ENCODE data around the gene GZMM.
A peak's percentile ranks its signal among the peaks of the same experiment; 100 is the strongest.
"Not testable (repeated sequence)": the region's sequence is repeated elsewhere in the genome, so short reads cannot be mapped to it uniquely, and the experiment has no call there.

GZMM gene

GRCh38 chr19:583968-584239, 40.1 kb downstream of the GZMM start:
- DNase-seq = no peak

- peak; percentile 50 for DNase-seq
These were observed 40.6 kb downstream of the GZMM start for GRCh38 chr19:584240-585001.

DNA sequence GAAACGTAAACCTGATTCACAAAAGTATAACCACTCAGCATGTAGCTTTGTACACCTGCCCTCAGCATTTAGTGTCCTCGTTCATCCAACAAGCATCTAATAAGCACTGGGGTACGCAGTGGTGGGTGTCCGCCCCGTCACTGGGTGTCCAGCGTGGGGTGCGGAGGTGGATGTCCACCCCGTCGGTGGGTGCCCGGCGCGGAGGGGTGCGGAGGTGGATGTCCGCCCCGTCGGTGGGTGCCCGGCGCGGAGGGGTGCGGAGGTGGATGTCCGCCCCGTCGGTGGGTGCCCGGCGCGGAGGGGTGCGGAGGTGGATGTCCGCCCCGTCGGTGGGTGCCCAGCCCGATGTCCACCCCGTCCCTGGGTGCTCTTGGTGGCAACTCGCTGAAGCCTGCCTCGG, 41.3 kb downstream of the GZMM start:
- DNase-seq = not testable (repeated sequence)

DNA sequence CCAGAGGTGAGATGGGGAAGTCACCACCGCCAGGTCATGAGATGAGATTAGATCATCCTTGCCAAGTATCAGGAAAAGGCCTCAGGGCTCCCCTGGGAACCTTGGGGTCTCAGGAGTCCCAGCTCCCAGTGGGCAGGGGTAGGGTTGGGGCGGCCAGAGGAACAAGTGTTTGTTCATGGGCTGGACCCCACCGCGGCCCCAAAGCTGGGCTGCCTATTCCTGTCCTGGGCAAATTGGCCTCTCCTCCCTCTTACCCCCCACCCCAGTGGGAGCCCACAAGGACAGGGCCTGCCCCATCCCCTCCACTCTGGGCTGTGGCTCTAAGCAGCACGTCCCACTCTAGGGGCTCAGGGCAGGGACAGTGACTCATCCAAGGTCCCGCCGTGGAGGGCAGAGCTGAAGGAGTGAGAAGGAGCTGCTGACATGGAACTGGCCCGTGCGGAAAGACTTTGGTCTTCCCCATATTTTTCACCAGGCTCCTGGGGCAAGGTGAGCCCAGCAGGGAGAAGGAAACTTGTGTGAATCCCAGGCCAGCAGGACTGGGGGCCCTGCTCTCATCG, 41.8 kb downstream of the GZMM start:
- no peak for DNase-seq

- DNase-seq = peak; percentile 67
These were observed 44.4 kb downstream of the GZMM start for GRCh38 chr19:588093-588740.

GRCh38 chr19:588741-589692, 45.2 kb downstream of the GZMM start:
- DNase-seq = no peak

- no peak for DNase-seq
These were observed 46.0 kb downstream of the GZMM start, which contains the start of gene HCN2 for GRCh38 chr19:589693-590395. TSS of gene HCN2 (plus strand) at chr19:589881. CDS start at chr19:589946, 65 bp downstream.

DNA sequence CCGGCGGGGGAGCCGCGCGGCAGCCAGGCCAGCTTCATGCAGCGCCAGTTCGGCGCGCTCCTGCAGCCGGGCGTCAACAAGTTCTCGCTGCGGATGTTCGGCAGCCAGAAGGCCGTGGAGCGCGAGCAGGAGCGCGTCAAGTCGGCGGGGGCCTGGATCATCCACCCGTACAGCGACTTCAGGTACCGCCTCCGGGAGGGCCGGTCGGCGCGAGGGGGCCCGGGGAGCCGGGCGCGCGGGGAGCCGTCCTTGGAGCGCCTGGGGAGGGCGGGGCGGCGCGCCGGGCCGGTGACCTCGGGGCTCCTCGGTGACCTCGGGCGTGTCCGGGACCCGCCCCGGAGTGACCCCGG, 46.5 kb downstream of the GZMM start:
- no peak for DNase-seq

GRCh38 chr19:590750-591098, 46.9 kb downstream of the GZMM start:
- no peak for DNase-seq

DNA sequence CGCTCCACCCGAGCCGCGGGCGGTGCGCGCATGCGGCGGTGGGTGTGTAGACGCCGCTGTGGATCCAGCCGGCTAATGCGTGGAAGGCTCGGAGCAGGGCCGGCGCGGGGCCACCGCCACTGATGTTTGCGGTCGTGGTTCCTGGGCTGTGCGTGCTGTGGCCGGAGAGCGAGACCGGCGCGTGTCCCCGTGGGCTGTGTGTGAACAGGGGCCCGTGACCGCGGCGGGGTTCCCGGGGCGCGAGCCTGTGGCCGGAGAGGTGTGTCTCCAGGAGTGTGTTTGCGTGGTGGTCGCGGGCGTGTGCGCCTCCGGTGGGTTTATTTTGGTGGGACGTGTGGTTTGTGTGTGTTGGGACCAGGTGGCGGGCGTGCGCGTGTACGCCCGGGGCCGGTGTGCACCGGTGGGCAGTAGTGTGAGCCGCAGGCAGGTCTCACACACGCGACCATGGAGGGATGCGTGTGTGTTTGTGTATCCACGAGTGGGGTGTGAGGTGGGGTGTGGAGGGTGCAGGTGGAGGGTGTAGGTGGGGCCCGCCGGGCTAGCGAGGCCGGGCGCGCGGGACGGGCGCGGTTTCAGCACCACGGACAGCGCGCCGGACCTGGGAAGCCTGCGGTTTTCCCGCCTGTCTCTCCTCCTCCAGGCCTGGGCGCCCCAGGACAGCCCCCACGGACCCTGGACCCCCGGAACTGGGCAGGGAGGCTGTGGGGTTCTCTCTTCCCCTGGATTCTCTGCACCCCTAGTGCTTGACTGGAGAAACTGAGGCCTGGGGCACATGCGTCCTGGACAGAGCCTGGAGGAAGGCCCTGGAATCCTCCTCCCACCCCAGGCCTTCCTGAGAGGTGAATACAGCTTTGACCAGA, 47.5 kb downstream of the GZMM start:
- DNase-seq = no peak

DNA sequence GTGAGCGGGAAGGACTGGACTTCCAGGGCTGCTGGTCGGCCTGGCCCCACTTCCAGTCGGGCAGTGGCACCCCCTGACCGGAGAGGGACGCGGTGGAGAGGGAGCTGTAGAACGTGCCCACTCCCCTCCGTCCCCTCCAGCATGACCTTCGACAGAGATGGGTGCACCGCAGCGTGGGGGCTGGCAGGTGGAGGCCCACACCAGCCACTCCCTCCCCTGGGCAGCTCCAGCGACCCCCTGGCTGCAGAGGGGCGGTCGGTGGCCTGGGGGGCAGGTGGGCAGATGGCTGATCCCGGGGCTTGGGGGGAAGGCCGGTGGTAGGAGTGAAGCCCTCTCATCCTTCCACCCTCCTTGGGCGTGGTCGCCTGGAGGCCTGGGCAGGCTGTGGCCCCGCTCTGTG, 48.2 kb downstream of the GZMM start:
- no peak for DNase-seq

DNA sequence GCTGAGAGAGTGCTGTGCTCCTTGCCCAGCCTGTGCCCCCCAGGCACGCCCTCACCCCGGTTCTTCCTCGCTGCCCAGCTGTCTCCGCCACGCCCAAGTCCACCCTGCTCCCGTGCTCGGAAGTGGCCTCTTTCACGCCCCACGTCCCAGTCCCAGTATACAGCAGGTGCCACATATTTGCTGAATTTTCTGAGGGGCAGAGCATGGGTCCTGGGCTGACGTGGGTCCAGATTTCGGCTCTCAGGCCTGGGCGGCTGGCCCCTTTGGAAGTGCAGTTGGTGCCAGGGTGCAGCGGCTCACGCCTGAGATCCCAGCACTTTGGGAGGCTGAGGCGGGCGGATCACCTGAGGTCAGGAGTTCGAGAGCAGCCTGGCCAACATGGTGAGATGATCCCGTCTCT, 49.2 kb downstream of the GZMM start:
- no peak for DNase-seq

DNA sequence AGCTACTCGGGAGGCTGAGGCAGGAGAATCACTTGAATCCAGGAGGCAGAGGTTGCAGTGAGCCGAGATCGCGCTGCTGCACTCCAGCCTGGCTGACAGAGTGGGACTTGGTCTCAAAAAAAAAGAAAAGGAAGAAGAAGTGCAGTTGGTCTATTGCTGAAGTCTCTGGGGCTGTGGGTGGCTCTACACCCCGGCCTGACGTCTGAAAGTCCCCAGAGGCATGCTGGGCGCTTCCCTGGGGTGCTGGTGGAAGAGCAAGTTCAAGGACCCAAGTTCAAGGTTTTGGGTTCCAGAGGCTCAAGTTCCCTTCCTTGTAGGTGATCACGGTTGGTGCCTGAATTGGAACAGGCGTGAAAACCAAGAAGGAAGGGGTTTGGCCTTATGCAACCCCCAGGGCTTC, 49.7 kb downstream of the GZMM start:
- DNase-seq = no peak

DNA sequence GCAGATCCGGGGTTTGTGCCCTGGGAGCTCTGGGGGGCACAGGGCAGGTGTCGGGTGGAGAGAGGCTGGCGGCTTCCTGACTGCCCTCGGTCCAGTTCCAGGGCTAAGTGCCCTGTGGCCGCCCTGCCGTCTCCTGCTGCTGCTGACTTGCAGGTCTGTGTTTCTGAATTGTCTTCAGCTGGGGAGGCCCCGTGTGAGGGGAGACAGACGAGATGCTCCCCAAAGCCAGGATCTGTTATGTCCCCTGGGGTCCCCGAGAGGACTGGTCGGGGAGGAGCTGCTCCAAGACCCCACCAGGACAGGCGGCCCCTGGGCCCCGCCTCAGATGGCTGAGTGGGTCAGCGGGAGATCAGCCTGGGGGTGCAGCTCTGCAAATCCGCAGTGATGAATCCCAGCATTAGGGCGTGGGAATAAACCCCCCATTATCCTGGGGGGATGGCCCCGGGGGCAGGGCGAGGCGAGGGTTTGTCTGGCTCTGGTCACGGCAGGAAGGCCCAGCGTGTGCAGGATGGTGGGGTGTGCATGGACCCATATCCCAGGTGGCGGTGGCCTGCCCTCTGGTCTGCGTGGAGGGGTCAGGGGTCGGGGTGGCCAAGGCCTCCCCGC, 50.5 kb downstream of the GZMM start:
- DNase-seq = no peak

DNA sequence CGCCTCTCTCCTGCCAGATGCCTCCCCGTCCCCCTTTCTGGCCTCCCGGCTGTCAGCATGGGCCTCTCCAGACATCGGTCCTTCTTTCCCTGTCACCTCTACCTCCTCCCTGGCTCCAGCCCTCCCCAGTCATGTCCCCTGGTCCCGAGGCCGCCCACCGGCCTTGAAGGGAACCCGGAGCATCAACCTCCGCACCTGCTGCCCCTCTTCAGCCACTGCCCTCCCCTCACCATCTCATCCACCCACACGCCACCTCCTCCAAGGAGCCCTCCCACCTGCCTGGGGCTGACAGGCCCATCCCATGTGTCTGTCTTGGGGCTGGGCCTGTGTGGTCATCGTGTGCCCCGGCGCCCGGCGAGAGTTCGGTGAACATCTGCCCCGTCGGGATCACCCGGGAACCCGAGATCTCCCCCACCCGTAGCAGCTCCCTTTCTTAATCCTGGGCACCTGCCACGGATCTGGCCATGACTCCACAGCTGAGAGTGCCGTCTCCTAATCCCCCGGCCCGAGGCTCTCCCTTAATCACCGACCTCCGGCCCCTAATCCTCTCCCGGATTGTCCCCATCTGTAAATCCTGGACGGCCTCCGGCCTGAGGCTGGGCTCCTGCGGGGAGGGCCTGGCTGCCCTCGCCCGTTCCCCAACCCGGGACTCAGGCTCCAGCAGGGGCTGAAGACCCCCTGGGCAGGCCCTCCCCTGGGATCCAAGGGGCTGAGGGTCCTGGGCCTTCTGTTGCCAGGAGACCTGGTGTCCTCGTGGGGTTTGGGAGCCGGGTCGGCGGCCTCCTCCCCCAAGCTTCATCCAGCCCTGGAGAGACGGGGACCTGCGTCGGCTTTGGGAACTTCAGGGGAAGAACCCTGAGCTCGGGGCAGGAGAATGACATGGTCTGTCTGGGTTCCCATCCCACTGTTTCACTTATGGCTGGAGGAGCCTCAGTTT, 51.7 kb downstream of the GZMM start:
- DNase-seq = no peak

- no peak for DNase-seq
These were observed 52.4 kb downstream of the GZMM start for GRCh38 chr19:596263-596655.

- DNase-seq = peak; percentile 53
These were observed 53.8 kb downstream of the GZMM start for GRCh38 chr19:597406-598315.
